HepG2 (cell line): ENCODE data around the gene CLDN7. TPM values are rescaled to one million over a fixed set of nuclear protein-coding genes. Genes with fewer than 3 reads are reported as not detected.

ENCODE experiments used
- AGO2 ChIP-seq: fragments of 200-400 bp; formaldehyde crosslinking; optimal IDR thresholded peaks from 2 replicates; pipeline ENCODE3; 2017; ENCODE audit warnings: mild to moderate bottlenecking, low read depth, low read length, moderate library complexity
- ATF4 ChIP-seq, 2 experiments: fragments of 450-650 bp in 1 of 2; sonication (generic) in 1 of 2; formaldehyde crosslinking; IDR thresholded peaks; 2 replicates each; pipeline versions ENCODE4 v1.5.0 to v1.8.0; 2020 to 2022; ENCODE audit warnings: mild to moderate bottlenecking in 1 of 2, missing genetic modification reagents in 1 of 2
- CERS6 ChIP-seq: sonication (generic); formaldehyde crosslinking; IDR thresholded peaks from 2 replicates; pipeline ENCODE4 v1.5.0; 2020; ENCODE audit warnings: missing genetic modification reagents
- CREM ChIP-seq, 2 experiments: sonication (generic) in 1 of 2; formaldehyde crosslinking in 1 of 2; IDR thresholded peaks; 2 replicates each; pipeline versions ENCODE4 v1.4.0 to v1.6.1; 2016 to 2020; ENCODE audit warnings: antibody characterized with exemption in 1 of 2, mild to moderate bottlenecking in 1 of 2, missing genetic modification reagents in 1 of 2
- HNF4A ChIP-seq: sonication (generic); formaldehyde crosslinking; IDR thresholded peaks from 2 replicates; pipeline ENCODE4 v1.4.0; 2020; ENCODE audit warnings: missing genetic modification reagents
- HOXD1 ChIP-seq: sonication (generic); formaldehyde crosslinking; IDR thresholded peaks from 2 replicates; pipeline ENCODE4 v1.5.0; 2020; ENCODE audit warnings: missing genetic modification reagents
- IKZF1 ChIP-seq: fragments of 450-650 bp; IDR thresholded peaks from 2 replicates; pipeline ENCODE4 v1.7.1; 2016
- KLF11 ChIP-seq: IDR thresholded peaks from 2 replicates; pipeline ENCODE4 v1.6.1; 2016; ENCODE audit warnings: missing compliant biosample characterization
- NR2F1 ChIP-seq, 2 experiments: fragments of 450-650 bp in 1 of 2; formaldehyde crosslinking in 1 of 2; IDR thresholded peaks; 2 replicates each; pipeline versions ENCODE4 v1.5.0 to v1.6.1; 2016 to 2020; ENCODE audit warnings: mild to moderate bottlenecking in 1 of 2, missing compliant biosample characterization in 1 of 2, missing genetic modification reagents in 1 of 2, moderate library complexity in 1 of 2
- PHF5A ChIP-seq: IDR thresholded peaks from one replicate; pipeline ENCODE4 v1.6.1; 2018; ENCODE audit warnings: low read depth, missing genetic modification reagents; ENCODE audit not compliant: unreplicated experiment
- PLRG1 ChIP-seq: fragments of 450-650 bp; conservative IDR thresholded peaks from 2 replicates; pipeline ENCODE4 v1.6.1; 2016
- RAD21 ChIP-seq: fragments of 450-650 bp; formaldehyde crosslinking; IDR thresholded peaks from 2 replicates; pipeline ENCODE4 v1.5.0; 2020; ENCODE audit warnings: mild to moderate bottlenecking
- SP1 ChIP-seq, 2 experiments: fragments of 450-650 bp in 1 of 2; sonication (generic) in 1 of 2; formaldehyde crosslinking in 1 of 2; IDR thresholded peaks; 2 replicates each; pipeline versions ENCODE4 v1.4.0 to v1.6.1; 2016 to 2020; ENCODE audit warnings: missing genetic modification reagents in 1 of 2
- TEAD2 ChIP-seq: sonication (generic); formaldehyde crosslinking; IDR thresholded peaks from 2 replicates; pipeline ENCODE4 v1.9.0; 2021; ENCODE audit warnings: missing genetic modification reagents
- XBP1 ChIP-seq: sonication (generic); formaldehyde crosslinking; IDR thresholded peaks from 2 replicates; pipeline ENCODE4 v1.5.0; 2020; ENCODE audit warnings: missing genetic modification reagents
- ZMAT3 ChIP-seq: sonication (generic); formaldehyde crosslinking; conservative IDR thresholded peaks from 2 replicates; pipeline ENCODE4 v1.7.0; 2021; ENCODE audit warnings: missing genetic modification reagents
- ZNF205 ChIP-seq: IDR thresholded peaks from 2 replicates; pipeline ENCODE4 v1.6.1; 2018; ENCODE audit warnings: missing biosample characterization, missing genetic modification reagents
- ZNF232 ChIP-seq: sonication (generic); formaldehyde crosslinking; IDR thresholded peaks from 2 replicates; pipeline ENCODE4 v1.4.0; 2020; ENCODE audit warnings: missing genetic modification reagents, borderline replicate concordance
- ZNF44 ChIP-seq: sonication (generic); formaldehyde crosslinking; IDR thresholded peaks from 2 replicates; pipeline ENCODE4 v1.5.1; 2020; ENCODE audit warnings: mild to moderate bottlenecking, missing genetic modification reagents
- ZNF616 ChIP-seq: sonication (generic); formaldehyde crosslinking; IDR thresholded peaks from 2 replicates; pipeline ENCODE4 v1.5.0; 2020; ENCODE audit warnings: low read depth, mild to moderate bottlenecking, missing genetic modification reagents
- ZNF646 ChIP-seq: sonication (generic); formaldehyde crosslinking; IDR thresholded peaks from 2 replicates; pipeline ENCODE4 v1.9.0; 2021; ENCODE audit warnings: mild to moderate bottlenecking, missing genetic modification reagents
- ZNF772 ChIP-seq: sonication (generic); formaldehyde crosslinking; IDR thresholded peaks from 2 replicates; pipeline ENCODE4 v1.5.0; 2020; ENCODE audit warnings: mild to moderate bottlenecking, missing genetic modification reagents
- polyA plus RNA-seq, 8 experiments: library from polyadenylated mRNA; depleted of rRNA in 3 of 8; stranded (reverse) in 7 of 8; unstranded in 1 of 8; fragments of >200 nt; fragmentation: Illumina TruSeq in 4 of 8; extraction: Trizol in 4 of 8; gene quantifications; 2 replicates each; pipeline versions ENCODE4 v1.2.1 to v1.2.3, GENCODE V29; 2011 to 2016; ENCODE audit warnings: low read depth in 4 of 8, missing spikeins in 1 of 8, mixed read lengths in 1 of 8; ENCODE audit not compliant: insufficient read depth in 1 of 8
- total RNA-seq, 5 experiments: library from RNA; depleted of rRNA; stranded (reverse); fragments of >200 nt; fragmentation: Illumina TruSeq; extraction: Trizol; gene quantifications; 2 replicates each; pipeline ENCODE4 v1.2.3, GENCODE V29; 2016; ENCODE audit warnings: low read depth in 1 of 5

CLDN7 gene
- total and polyA plus RNA-seq, 2 of the 13 experiments (the other 11 are each of a cell fraction or from before 2014, with no cell fraction given): not detected

- TF ChIP-seq ZNF205 (CRISPR knock-in tag) (peak; percentile 74; the same call in 1 of the 2 replicates), HNF4A (peak; percentile 68), XBP1 (CRISPR knock-in tag) (no peak), RAD21 (peak; percentile 59), IKZF1 (no peak), TEAD2 (no peak), PHF5A (CRISPR knock-in tag) (no peak), CERS6 (CRISPR knock-in tag) (no peak), KLF11 (no peak), ZNF646 (CRISPR knock-in tag) (no peak), ZNF232 (CRISPR knock-in tag) (peak; percentile 3; the same call in 1 of the 2 replicates), ZNF772 (peak; percentile 74; the same call in 1 of the 2 replicates), SP1 (IDR thresholded peaks at IDR 0.05) (no peak), SP1 (CRISPR knock-in tag; IDR thresholded peaks at IDR 0.05) (peak; percentile 63; the same call in 1 of the 2 replicates), HOXD1 (CRISPR knock-in tag) (peak; percentile 53), CREM (IDR thresholded peaks at IDR 0.05) (peak; percentile 96), CREM (CRISPR knock-in tag; IDR thresholded peaks at IDR 0.05) (peak; percentile 83), ZNF616 (peak; percentile 80; the same call in 1 of the 2 replicates), PLRG1 (no peak), ZMAT3 (no peak), NR2F1 (CRISPR knock-in tag; IDR thresholded peaks at IDR 0.05) (0 out of 4 replicates have a peak, but pooled peaks have one; percentile 38 to 54), ATF4 (CRISPR knock-in tag; IDR thresholded peaks at IDR 0.05) (peak in 1 of 2 experiments; percentile 43; a peak in 1 of 4 replicates), ZNF44 (CRISPR knock-in tag) (no peak), AGO2 (peak; percentile 85)
These were observed 9.9 kb downstream of the CLDN7 start, which contains the start of gene ELP5 (continued) for GRCh38 chr17:7252176-7253043.
